ENCODE measurements around the gene NAPSA.

NAPSA gene

DNA sequence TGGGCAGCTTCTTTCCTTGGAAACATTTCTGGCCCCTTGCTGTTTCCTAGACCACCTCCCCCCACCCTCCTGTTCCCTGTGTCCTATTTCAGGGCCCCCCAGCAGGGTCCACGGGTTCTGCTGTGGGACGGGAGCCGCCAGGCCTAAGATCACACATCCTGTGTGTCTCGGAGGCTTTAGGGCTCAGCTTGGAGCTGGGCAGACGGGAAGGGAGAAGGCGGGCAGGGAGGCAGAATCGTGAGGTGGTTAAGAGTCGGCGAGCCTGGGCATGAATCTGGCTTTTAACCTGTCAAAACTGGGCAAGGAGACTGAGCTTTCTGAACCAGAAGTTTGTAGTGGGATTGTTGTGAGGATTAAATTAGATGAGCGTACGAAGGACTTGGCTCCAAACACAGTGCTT lies 41.1 kb downstream of the NAPSA start:
- no peak for TF ChIP-seq CTCF (IDR thresholded peaks at IDR 0.05; ENCODE audit: unreplicated experiment in 3 of 3)
- H3K4me1 Mint-ChIP-seq, result peaks cover 27% of the 10 kb centered on the region
- H3K4me3 Mint-ChIP-seq, result peak overlapping the region; percentile 35 to 54 (median 54)
- H3K9me3 Mint-ChIP-seq, result no peaks in the 10 kb centered on the region
- H3K27me3 Mint-ChIP-seq (ENCODE audit: low read depth), result peaks cover 47% of the 10 kb centered on the region
- peaks cover 4% of the 10 kb centered on the region for H3K36me3 Mint-ChIP-seq (ENCODE audit: low read depth)
- peak overlapping the region in 1 of 3 experiments; percentile 36 for H3K27ac Mint-ChIP-seq

- peaks cover 7% of the 10 kb centered on the region for H3K36me3 Mint-ChIP-seq (ENCODE audit: low read depth)
Observed at GRCh38 chr19:50323782-50324133, 41.7 kb downstream of the NAPSA start.

GRCh38 chr19:50322931-50323781 lies 42.3 kb downstream of the NAPSA start:
- peaks cover 25% of the 10 kb centered on the region for H3K4me1 Mint-ChIP-seq
- no peak overlapping the region for H3K4me3 Mint-ChIP-seq
- no peak overlapping the region for H3K27ac Mint-ChIP-seq
- peaks cover 44% of the 10 kb centered on the region for H3K27me3 Mint-ChIP-seq (ENCODE audit: low read depth)
- peaks cover 7% of the 10 kb centered on the region for H3K36me3 Mint-ChIP-seq (ENCODE audit: low read depth)
- TF ChIP-seq CTCF (IDR thresholded peaks at IDR 0.05; ENCODE audit: unreplicated experiment in 3 of 3), result no peak
- H3K9me3 Mint-ChIP-seq, result no peaks in the 10 kb centered on the region

More at GRCh38 chr19:50323782-50324133, 41.7 kb downstream of the NAPSA start:
- Mint-ChIP-seq H3K27me3 (ENCODE audit: low read depth) (peaks cover 44% of the 10 kb centered on the region), H3K9me3 (no peaks in the 10 kb centered on the region), H3K27ac (no peak overlapping the region), H3K4me1 (peaks cover 25% of the 10 kb centered on the region), H3K4me3 (no peak overlapping the region)
- no peak for TF ChIP-seq CTCF (IDR thresholded peaks at IDR 0.05; ENCODE audit: unreplicated experiment in 3 of 3)

- Mint-ChIP-seq H3K27me3 (ENCODE audit: low read depth) (peaks cover 44% of the 10 kb centered on the region), H3K9me3 (no peaks in the 10 kb centered on the region), H3K27ac (no peak overlapping the region), H3K36me3 (ENCODE audit: low read depth) (peaks cover 7% of the 10 kb centered on the region), H3K4me3 (no peak overlapping the region), H3K4me1 (peaks cover 19% of the 10 kb centered on the region)
- no peak for TF ChIP-seq CTCF (IDR thresholded peaks at IDR 0.05; ENCODE audit: unreplicated experiment in 3 of 3)
Observed at GRCh38 chr19:50322234-50322633, 43.2 kb downstream of the NAPSA start.

GRCh38 chr19:50321831-50322230 lies 43.6 kb downstream of the NAPSA start:
- H3K4me3 Mint-ChIP-seq, result no peak overlapping the region
- H3K4me1 Mint-ChIP-seq, result peaks cover 15% of the 10 kb centered on the region
- H3K9me3 Mint-ChIP-seq, result no peaks in the 10 kb centered on the region
- peaks cover 7% of the 10 kb centered on the region for H3K36me3 Mint-ChIP-seq (ENCODE audit: low read depth)
- TF ChIP-seq CTCF (IDR thresholded peaks at IDR 0.05; ENCODE audit: unreplicated experiment in 3 of 3), result no peak
- H3K27ac Mint-ChIP-seq, result no peak overlapping the region
- H3K27me3 Mint-ChIP-seq (ENCODE audit: low read depth), result peaks cover 43% of the 10 kb centered on the region

DNA sequence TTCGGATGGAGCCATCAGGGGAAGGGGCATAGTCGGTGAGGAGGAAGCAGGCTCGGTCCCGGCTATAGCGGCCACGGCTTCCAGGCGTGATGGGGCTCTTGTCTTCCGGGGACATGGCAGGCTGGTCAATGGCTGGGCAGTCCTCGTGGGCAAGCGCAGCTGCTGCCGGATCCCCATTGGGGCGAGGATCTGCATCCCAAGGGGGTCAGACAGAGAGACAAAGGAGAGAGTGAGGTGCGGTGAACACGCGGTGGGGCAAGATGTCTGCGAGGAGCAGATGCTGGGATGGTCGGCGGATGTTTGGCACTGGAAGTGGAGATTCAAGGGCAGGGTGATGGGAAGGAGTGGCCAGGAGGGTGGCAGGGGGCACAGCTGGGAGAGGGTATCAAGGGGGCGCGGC lies 44.8 kb downstream of the NAPSA start:
- peaks cover 11% of the 10 kb centered on the region for H3K4me1 Mint-ChIP-seq
- no peak for TF ChIP-seq CTCF (IDR thresholded peaks at IDR 0.05; ENCODE audit: unreplicated experiment in 3 of 3)
- H3K27ac Mint-ChIP-seq, result no peak overlapping the region
- no peak overlapping the region for H3K4me3 Mint-ChIP-seq
- no peaks in the 10 kb centered on the region for H3K9me3 Mint-ChIP-seq
- peaks cover 44% of the 10 kb centered on the region for H3K27me3 Mint-ChIP-seq (ENCODE audit: low read depth)
- H3K36me3 Mint-ChIP-seq (ENCODE audit: low read depth), result peaks cover 7% of the 10 kb centered on the region
